Heart left ventricle (tissue), 16 donors: ENCODE data around the gene NDP. TPM values are rescaled to one million over a fixed set of nuclear protein-coding genes. Genes with fewer than 3 reads are reported as not detected.
A peak's percentile ranks its signal among the peaks of the same experiment; 100 is the strongest.

Experiments used
- ATAC-seq, 4 donors: fragments of 200-7000 bp; cut with Tn5 transposase; one replicate each; pipeline ENCODE4 v1.9.1; 2020 to 2022; ENCODE audit warnings: moderate library complexity in 4 of 4, mild to moderate bottlenecking in 3 of 4, moderate number of reproducible peaks in 1 of 4
- DNase-seq, 5 donors: peaks; one replicate each; pipeline ENCODE4 v3.0.0-alpha.2; 2020
- H3K27ac ChIP-seq, 12 donors: fragments of 200-600 bp; sonication (generic) in 4 of 12; one replicate each; pipeline versions ENCODE4 v1.5.0 to v1.8.0; 2016 to 2022; ENCODE audit warnings: mild to moderate bottlenecking in 2 of 12
- H3K27me3 ChIP-seq, 9 donors: fragments of 200-600 bp; sonication (generic) in 2 of 9; one replicate each; pipeline versions ENCODE4 v1.5.1 to v1.8.0; 2016 to 2022; ENCODE audit warnings: mild to moderate bottlenecking in 3 of 9
- H3K36me3 ChIP-seq, 9 donors: fragments of 200-600 bp; sonication (generic) in 2 of 9; one replicate each; pipeline versions ENCODE4 v1.5.0 to v1.8.0; 2018 to 2022; ENCODE audit warnings: mild to moderate bottlenecking in 2 of 9
- H3K4me1 ChIP-seq, 12 donors: fragments of 200-600 bp; sonication (generic) in 4 of 12; one replicate each; pipeline versions ENCODE4 v1.5.0 to v1.8.0; 2016 to 2022; ENCODE audit warnings: mild to moderate bottlenecking in 3 of 12
- H3K4me3 ChIP-seq, 12 donors: fragments of 200-600 bp; sonication (generic) in 4 of 12; one replicate each; pipeline versions ENCODE4 v1.5.0 to v1.8.0; 2017 to 2022; ENCODE audit warnings: mild to moderate bottlenecking in 9 of 12, moderate library complexity in 4 of 12
- H3K9me3 ChIP-seq, 12 donors: fragments of 200-600 bp; sonication (generic) in 4 of 12; one replicate each; pipeline versions ENCODE4 v1.5.0 to v1.8.0; 2016 to 2022; ENCODE audit warnings: mild to moderate bottlenecking in 1 of 12
- CTCF ChIP-seq, 12 donors: fragments of 200-600 bp; sonication (generic) in 4 of 12; IDR thresholded peaks; one replicate each; pipeline versions ENCODE4 v1.5.0 to v1.8.0; 2018 to 2022; ENCODE audit warnings: antibody characterized with exemption in 12 of 12, mild to moderate bottlenecking in 5 of 12
- POLR2A ChIP-seq, 2 donors: fragments of 450-650 bp; IDR thresholded peaks; one replicate each; pipeline ENCODE4 v1.6.1; 2017; ENCODE audit warnings: antibody characterized with exemption in 2 of 2, mild to moderate bottlenecking in 2 of 2, moderate library complexity in 2 of 2
- WGBS, 4 donors: extraction: QIAGEN DNeasy Blood & Tissue Kit in 2 of 4; methylation state at CpG; one replicate each; pipeline versions ENCODE4 v1.1.5 to v1.1.7; 2013 to 2018; 5-methylcytosine and 5-hydroxymethylcytosine counted together
- intact Hi-C, 10 donors: fragments of 100-400 bp; cut with DNase I; formaldehyde crosslinking; loops; one replicate each; pipeline versions ENCODE4 v1.11.1 to v1.14.2; 2022
- polyA plus RNA-seq, 2 donors: library from polyadenylated mRNA; stranded (reverse); fragments of 200-250 nt; gene quantifications; one replicate each; pipeline ENCODE4 v1.2.3, GENCODE V29; 2013
- total RNA-seq, 9 donors: library from RNA; depleted of rRNA in 2 of 9; stranded (reverse); fragments of >200 nt in 2 of 9; fragmentation: NEBNext Ultra II Directional in 3 of 9; extraction: Animal tissue kit (Norgen Biotek cat#: 25700) in 3 of 9; gene quantifications; one replicate each; pipeline versions ENCODE4 v1.1.0 to v1.2.4, GENCODE V29; 2016 to 2023
- donor health status: ischemic (EF 13 %, LVEDD 7.1; RV severe dilation, severe dysfunction).
- donor health status: healthy with polysubstance abuse.
- donor health status: DM: no; HTN: yes; CAD: no.
- donor health status: DM: no; HTN: no; CAD: no.
- donor health status: ischemic (EF 25% LVEDD 6.9; RV normal size, moderate dysfunction).
- donor health status: ischemic (EF 25% LVEDD 5.7; RV mildly dilated, moderate dysfunction).
- donor health status: healthy.
- donor health status: DM: yes; HTN: yes; CAD: no.
- donor health status: ischemic (EF 35%, LVEDD 5.7; RV mildly dilated, moderate dysfunction).
- donor health status: nonischemic (EF 11% LVEDD 7.7; RV severe dilation, severe dysfunction).
- donor health status: DM: yes; HTN: yes; CAD: no.
- donor health status: PGD.
- donor health status: ischemic (EF 29% LVEDD 5.4; RV normal size, mild dysfunction).
- donor health status: nonischemic (EF 23%, LVEDD 6.1; RV moderate dilation, normal function).

The NDP gene
- total and polyA plus RNA-seq, 11 donors: 0.19 to 0.27 (median 0.20) TPM; not detected in 7

GRCh38 chrX:44017676-44018075, 44.5 kb upstream of the NDP start:
- DNase-seq (no peak), ATAC-seq (no peak)
- Histone ChIP-seq H3K9me3 (peaks cover 0 to 3% (median 0%) of the 10 kb centered on the region in 12 donors), H3K27ac (no peak overlapping the region), H3K4me1 (peaks cover 0 to 4% (median 0%) of the 10 kb centered on the region in 12 donors), H3K27me3 (peaks cover 0 to 29% (median 0%) of the 10 kb centered on the region in 9 donors), H3K4me3 (no peak overlapping the region), H3K36me3 (no peaks in the 10 kb centered on the region)
- TF ChIP-seq CTCF (IDR thresholded peaks at IDR 0.05) (no peak), POLR2A (IDR thresholded peaks at IDR 0.05) (no peak)
- intact Hi-C loops: no loop called here
- 48 to 67% (median 58%) methylated on average over 3 of the region's 3 CpGs for WGBS, 4 donors

GRCh38 chrX:44016906-44017305, 43.7 kb upstream of the NDP start:
- intact Hi-C loops: no loop called here
- WGBS, 4 donors: 82 to 91% (median 83%) methylated on average over 4 of the region's 4 CpGs

DNA sequence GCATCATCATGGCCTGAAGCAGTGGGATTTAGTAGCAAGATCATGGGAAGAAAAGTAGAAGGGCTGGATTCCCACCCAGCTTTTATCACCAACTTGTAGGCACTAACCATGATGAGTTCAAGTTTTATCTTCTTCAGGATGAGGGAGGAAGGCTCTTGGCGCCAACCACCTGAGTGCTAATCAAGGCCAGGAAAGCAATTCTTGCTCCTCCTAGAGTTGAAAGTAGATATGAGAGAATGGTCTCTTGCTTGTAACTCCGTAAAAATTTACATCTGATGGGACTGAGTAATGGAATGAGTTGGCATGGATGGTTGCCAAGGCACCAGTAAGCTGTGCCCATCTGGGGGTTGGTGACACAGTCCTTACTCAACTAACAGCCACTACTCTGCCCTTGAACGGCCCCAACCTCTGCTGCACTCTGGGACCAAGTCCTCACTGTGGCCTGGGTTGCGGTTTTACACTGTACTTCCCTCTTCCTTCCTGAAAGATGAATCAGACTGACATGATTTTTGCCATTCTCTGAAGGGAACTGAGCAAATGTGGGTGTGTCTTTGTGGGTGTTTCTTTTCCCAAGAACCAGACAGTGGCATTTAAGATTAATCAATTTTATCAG, 39.4 kb upstream of the NDP start:
- WGBS, 4 donors: 53 to 68% (median 62%) methylated on average over 4 of the region's 4 CpGs
- intact Hi-C loops: no loop called here
- Histone ChIP-seq H3K27ac (no peak overlapping the region), H3K4me3 (no peak overlapping the region), H3K27me3 (peaks cover 0 to 12% (median 0%) of the 10 kb centered on the region in 9 donors), H3K36me3 (no peaks in the 10 kb centered on the region), H3K9me3 (peaks cover 0 to 3% (median 0%) of the 10 kb centered on the region in 12 donors), H3K4me1 (peaks cover 0 to 17% (median 0%) of the 10 kb centered on the region in 12 donors)
- DNase-seq: peak in 4 of 5 donors; percentile 20 to 53 (median 35)
- ATAC-seq: peak in 3 of 4 donors; percentile 62 to 88 (median 63)
- TF ChIP-seq CTCF (IDR thresholded peaks at IDR 0.05): no peak

More at GRCh38 chrX:44016906-44017305, 43.7 kb upstream of the NDP start:
- Histone ChIP-seq H3K27me3 (peaks cover 0 to 26% (median 0%) of the 10 kb centered on the region in 9 donors), H3K36me3 (no peaks in the 10 kb centered on the region), H3K4me1 (peaks cover 0 to 12% (median 0%) of the 10 kb centered on the region in 12 donors), H3K9me3 (peaks cover 0 to 3% (median 0%) of the 10 kb centered on the region in 12 donors), H3K4me3 (no peak overlapping the region), H3K27ac (no peak overlapping the region)
- ATAC-seq (no peak), DNase-seq (no peak)
- TF ChIP-seq CTCF (IDR thresholded peaks at IDR 0.05): no peak

GRCh38 chrX:44011506-44011905, 38.3 kb upstream of the NDP start:
- DNase-seq: no peak
- intact Hi-C loops: no loop called here
- 52 to 74% (median 65%) methylated on average over 3 of the region's 3 CpGs for WGBS, 4 donors
- Histone ChIP-seq H3K27ac (no peak overlapping the region), H3K9me3 (peaks cover 0 to 6% (median 0%) of the 10 kb centered on the region in 12 donors), H3K4me1 (peaks cover 0 to 17% (median 0%) of the 10 kb centered on the region in 12 donors), H3K27me3 (peaks cover 0 to 12% (median 0%) of the 10 kb centered on the region in 9 donors), H3K36me3 (no peaks in the 10 kb centered on the region), H3K4me3 (no peak overlapping the region)
- TF ChIP-seq CTCF (IDR thresholded peaks at IDR 0.05): no peak
- ATAC-seq: no peak
